Stimulated activated CD4-positive, alpha-beta T cell treated with anti-CD3 and anti-CD28 coated beads, Interleukin-12 subunit alpha, Interleukin-12 subunit beta, amount 100 ng/mL, for 48 hours (primary cell): ENCODE measurements around the gene UNC119B.
"Not testable (repeated sequence)": the region's sequence is repeated elsewhere in the genome, so short reads cannot be mapped to it uniquely, and the experiment has no call there.

Source experiments
- DNase-seq, 3 donors: peaks; one replicate each; pipeline ENCODE4 v3.0.0-alpha.2; 2020; ENCODE audit warnings: low read depth in 2 of 3, low spot score in 1 of 3

UNC119B gene

GRCh38 chr12:120719072-120719471, 8.8 kb downstream of the UNC119B start:
- no peak for DNase-seq

GRCh38 chr12:120719496-120720233, 9.4 kb downstream of the UNC119B start:
- DNase-seq = no peak

- no peak for DNase-seq
Observed at GRCh38 chr12:120720234-120720986, 10.2 kb downstream of the UNC119B start.

GRCh38 chr12:120720987-120721801, 10.9 kb downstream of the UNC119B start:
- DNase-seq = no peak

- DNase-seq = no peak
Observed at GRCh38 chr12:120721866-120722265, 11.6 kb downstream of the UNC119B start.

GRCh38 chr12:120722784-120723183, 12.5 kb downstream of the UNC119B start:
- DNase-seq = no peak

GRCh38 chr12:120724720-120725119, 14.5 kb downstream of the UNC119B start:
- no peak for DNase-seq

GRCh38 chr12:120725151-120725658, 14.9 kb downstream of the UNC119B start:
- no peak for DNase-seq

- DNase-seq = peak; percentile 71 to 90 (median 84)
Observed at GRCh38 chr12:120725659-120726509, 15.6 kb downstream of the UNC119B start, which contains the start of gene ACADS. TSS of gene ACADS (plus strand) at chr12:120725826. CDS start at chr12:120725886, 60 bp downstream.

GRCh38 chr12:120726510-120726793, 16.2 kb downstream of the UNC119B start:
- DNase-seq = no peak

GRCh38 chr12:120726961-120727360, 16.7 kb downstream of the UNC119B start:
- no peak for DNase-seq

GRCh38 chr12:120732198-120732597, 21.9 kb downstream of the UNC119B start:
- not testable (repeated sequence) for DNase-seq

GRCh38 chr12:120733574-120733973, 23.3 kb downstream of the UNC119B start:
- no peak for DNase-seq

GRCh38 chr12:120734210-120734609, 24.0 kb downstream of the UNC119B start:
- no peak for DNase-seq

- no peak for DNase-seq
Observed at GRCh38 chr12:120735181-120735580, 24.9 kb downstream of the UNC119B start.

GRCh38 chr12:120736404-120737331, 26.4 kb downstream of the UNC119B start:
- no peak for DNase-seq

- DNase-seq = no peak
Observed at GRCh38 chr12:120737557-120738251, 27.4 kb downstream of the UNC119B start.

GRCh38 chr12:120738252-120739030, 28.2 kb downstream of the UNC119B start:
- no peak for DNase-seq
